Activated effector memory CD4-positive, alpha-beta T cell treated with anti-CD3 and anti-CD28 coated beads, Interleukin-2, amount 50 U/mL, for 16 hours (primary cell): ENCODE measurements around the gene TRIOBP.

Source experiments
- DNase-seq: peaks from one replicate; pipeline ENCODE4 v3.0.0-alpha.2; 2020

The TRIOBP gene

DNA sequence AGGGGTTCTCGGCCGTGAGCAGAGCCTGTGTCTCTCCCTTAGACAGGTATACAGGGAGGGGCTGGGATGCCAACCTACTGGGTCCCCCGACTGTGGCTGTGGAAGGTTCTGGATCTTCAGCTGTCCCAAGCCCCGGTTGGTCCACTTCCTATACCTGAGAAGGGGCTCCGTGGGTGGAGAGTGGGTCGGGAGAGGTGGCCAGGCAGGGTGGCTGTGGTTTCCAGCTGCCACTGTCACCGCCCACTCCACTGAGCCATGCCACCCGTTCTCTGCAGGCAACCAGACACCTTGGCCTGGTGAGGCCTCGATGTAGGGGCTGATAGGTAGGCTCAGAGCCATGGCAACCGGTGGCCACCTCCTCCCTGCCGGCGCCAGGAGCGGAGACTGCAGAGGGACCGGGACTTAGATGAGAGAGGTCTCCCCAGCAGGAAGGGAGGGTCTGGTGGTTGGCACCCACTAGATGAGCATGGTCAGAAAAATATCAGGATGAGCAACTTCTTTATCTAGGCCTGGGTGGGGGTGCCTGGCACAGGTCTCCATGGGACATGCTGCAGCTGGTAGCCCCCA is 53.8 kb downstream of the TRIOBP start:
- no peak for DNase-seq

- no peak for DNase-seq
Observed at GRCh38 chr22:37751449-37752188, 54.8 kb downstream of the TRIOBP start.

- no peak for DNase-seq
Observed at GRCh38 chr22:37752189-37753087, 55.6 kb downstream of the TRIOBP start.

GRCh38 chr22:37753746-37754145 is 56.9 kb downstream of the TRIOBP start:
- DNase-seq = no peak

GRCh38 chr22:37757663-37758062 is 60.8 kb downstream of the TRIOBP start:
- DNase-seq = no peak

DNA sequence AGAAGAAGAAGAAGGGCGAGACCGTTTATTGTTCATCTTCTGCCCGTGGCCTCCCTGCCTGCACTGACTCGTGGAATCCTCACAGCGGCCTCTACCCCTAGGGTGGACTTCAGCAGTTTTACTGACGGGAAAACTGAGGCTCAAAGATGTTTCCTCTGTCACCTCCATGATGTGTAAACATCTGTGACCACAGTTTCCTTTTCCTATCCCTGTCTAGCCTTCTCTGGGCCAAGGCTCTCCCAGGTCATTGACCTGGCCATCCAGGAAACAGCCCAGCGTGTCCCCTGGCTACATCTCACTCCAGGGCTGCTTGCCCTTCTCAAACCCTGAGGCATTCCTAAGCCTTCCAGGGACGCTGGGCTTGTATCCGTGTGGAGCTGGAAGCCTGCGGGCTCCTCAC is 61.8 kb downstream of the TRIOBP start:
- no peak for DNase-seq

DNA sequence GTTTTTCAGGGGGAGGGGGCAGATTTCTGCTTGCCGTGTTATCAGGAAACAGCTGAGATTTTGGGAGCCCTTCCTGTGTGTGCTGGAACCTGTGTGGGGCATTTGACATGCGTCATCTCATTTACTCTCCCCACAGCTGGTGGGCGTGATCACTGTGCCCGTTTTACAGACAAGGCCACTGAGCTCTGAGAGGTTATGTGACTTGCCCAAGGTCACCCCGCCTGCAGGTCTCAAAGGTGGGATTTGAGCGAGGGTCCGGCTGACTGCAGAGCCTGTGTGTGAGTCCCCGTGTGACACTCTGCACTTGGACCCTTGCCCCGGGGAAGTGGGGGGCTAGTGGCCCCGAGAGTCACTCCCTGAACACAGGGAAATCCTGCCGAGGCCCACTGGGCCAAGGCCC is 62.4 kb downstream of the TRIOBP start:
- DNase-seq = no peak

- DNase-seq = no peak
Observed at GRCh38 chr22:37760152-37760551, 63.3 kb downstream of the TRIOBP start.

GRCh38 chr22:37762389-37762836 is 65.6 kb downstream of the TRIOBP start:
- DNase-seq = no peak

DNA sequence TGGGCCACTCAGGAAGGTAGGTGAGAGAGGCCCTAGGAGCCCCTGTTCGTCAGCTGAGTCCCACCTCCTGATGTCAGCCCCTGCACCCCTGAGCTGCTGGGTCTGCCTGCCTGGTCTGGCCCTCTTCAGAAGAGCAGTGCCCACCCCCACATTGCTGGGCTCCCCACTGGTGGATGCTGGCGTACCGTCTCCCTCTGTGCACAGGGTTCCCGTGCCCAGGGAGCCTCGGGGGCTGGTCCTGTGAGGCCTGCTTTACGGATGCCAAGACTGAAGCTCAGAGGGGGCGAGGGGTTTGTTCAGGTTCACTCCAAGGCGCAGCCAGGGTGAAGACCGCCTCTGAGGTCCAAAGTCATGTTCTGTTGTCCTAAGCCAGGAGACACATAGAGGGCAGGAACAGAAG is 66.2 kb downstream of the TRIOBP start:
- no peak for DNase-seq

- no peak for DNase-seq
Observed at GRCh38 chr22:37763652-37764051, 66.8 kb downstream of the TRIOBP start.

DNA sequence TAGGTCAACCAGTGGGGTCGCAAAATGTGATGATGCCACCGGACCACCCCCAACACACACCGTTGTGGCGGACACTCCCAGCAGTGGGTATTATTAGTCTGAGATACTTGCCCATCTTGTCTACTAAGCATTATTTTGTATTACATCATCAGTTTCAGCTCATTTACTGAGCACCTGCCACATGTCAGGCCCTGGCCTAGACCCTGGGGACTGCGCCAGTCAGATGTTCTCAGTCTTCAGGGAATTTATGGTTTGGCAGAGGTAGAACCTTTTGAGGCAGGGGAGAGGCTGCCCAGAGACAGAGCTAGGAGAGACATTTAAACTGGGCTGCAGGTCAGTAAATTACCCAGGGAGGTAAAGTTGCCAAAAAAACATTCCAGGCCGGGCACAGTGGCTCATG is 67.8 kb downstream of the TRIOBP start:
- no peak for DNase-seq

- no peak for DNase-seq
Observed at GRCh38 chr22:37765498-37765897, 68.7 kb downstream of the TRIOBP start.

DNA sequence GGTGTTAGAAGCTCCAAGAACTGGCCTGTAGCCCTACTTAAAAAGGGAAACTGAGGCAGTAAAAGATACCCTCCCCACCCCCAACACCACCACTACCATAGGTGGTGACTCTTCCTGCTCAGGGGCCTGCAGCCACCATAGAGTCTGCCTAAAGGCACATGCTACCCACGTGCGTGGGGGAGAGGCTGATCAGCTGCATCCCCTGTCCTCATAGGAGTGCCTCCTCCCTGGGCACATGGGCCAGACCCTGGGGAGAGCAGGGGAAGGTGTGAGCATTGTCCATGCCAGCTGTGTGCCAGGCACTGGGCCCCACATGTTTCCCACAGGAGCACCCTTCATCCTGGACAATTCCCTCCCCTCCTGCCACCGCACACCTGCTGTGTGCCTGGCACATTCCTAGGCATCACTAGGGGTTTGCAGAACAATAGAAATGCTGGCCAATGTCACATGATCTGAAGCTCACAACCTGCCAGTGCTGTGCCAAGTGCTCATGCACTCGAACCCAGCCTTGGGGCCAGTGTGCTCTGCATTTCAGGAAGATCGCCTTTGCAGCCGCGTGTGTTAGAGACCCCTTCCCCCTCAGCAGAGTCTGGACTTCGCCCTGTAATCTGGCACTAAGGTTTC is 69.2 kb downstream of the TRIOBP start:
- no peak for DNase-seq

- no peak for DNase-seq
Observed at GRCh38 chr22:37768273-37768672, 71.4 kb downstream of the TRIOBP start.

DNA sequence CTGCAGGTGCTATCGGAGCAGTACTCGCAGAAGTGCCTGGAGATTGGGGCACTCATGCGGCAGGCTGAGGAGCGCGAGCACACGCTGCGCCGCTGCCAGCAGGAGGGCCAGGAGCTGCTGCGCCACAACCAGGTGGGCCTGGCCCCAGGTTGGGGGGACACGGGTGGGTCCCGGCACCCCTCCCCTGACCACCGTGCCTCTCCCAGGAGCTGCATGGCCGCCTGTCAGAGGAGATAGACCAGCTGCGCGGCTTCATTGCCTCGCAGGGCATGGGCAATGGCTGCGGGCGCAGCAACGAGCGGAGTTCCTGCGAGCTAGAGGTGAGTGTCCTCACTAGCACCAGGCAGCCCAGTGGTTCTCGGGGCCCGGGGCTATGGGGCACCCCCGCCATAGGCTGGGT is 72.2 kb downstream of the TRIOBP start:
- no peak for DNase-seq

DNA sequence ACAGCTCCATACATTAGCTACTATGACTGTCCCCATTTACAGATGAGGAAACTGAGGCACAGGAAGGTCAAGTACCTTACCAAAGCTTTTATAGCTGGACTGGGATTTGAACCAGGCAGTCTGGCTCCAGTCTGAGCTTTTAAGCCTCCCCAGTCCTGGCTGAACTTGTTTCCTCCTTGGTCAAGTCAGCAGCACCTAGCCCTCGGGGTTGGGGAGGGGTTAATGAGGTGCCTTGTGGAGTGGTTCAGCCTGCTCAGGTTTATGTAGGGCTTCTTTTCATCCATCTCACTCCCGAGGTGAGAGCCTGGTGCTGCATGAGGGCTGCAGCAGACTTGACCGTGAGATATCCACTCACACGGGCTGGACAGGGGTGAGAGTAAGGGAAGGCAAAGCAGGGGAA is 74.2 kb downstream of the TRIOBP start:
- DNase-seq = no peak

GRCh38 chr22:37771702-37772427 is 75.0 kb downstream of the TRIOBP start:
- no peak for DNase-seq

DNA sequence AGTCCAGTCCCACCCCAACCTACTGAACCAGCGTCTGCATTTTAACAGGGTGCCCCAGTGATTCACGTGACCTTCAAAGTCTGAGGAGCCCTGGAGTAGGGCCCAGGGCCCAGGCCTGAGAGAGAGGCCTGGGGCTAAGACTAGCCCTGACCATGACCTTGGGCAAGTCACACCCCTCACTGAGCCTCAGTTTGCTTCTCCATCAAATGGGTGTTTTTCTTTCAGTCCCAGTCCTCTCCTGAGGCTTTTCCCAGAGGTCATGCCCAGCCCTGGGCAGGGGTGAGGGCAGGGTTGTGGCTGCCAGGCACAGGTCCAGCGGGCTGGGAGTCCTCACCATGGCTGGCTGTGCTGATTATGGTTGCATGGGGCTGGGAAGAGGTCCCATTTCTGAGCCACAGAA is 77.9 kb downstream of the TRIOBP start:
- no peak for DNase-seq

- DNase-seq = no peak
Observed at GRCh38 chr22:37775785-37776638, 79.2 kb downstream of the TRIOBP start.

- no peak for DNase-seq
Observed at GRCh38 chr22:37776639-37777005, 79.8 kb downstream of the TRIOBP start.
